Activated effector memory CD4-positive, alpha-beta T cell treated with Interleukin-2 at 50 U/mL for 16 hours (primary cell): Measurements from ENCODE around the gene OPTC.
A peak's percentile ranks its signal among the peaks of the same experiment; 100 is the strongest.
"Not testable (repeated sequence)": the region's sequence is repeated elsewhere in the genome, so short reads cannot be mapped to it uniquely, and the experiment has no call there.

Experiments used
- DNase-seq: peaks from one replicate; pipeline ENCODE4 v3.0.0-alpha.2; 2020

Gene OPTC

DNA sequence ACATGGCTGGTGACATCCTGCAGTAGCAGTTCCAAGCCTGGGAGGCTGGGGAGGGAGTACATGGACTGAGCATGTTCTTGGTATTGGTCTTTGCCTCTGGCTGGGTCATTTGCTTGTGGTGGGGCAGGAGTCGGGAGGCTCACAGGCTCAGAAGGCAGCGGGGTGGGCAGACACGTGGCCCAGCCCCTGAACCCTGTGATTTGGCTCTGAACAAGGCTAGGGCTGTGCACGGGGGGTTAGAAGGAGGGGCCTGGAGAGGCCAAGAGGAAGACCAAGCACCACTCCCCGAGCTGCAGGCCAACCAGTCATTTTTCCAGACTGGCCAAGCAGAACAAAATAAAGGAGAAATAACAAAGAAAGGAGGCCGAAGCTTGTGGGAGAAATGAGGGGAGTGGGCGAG, 28.0 kb upstream of the OPTC start:
- no peak for DNase-seq

DNA sequence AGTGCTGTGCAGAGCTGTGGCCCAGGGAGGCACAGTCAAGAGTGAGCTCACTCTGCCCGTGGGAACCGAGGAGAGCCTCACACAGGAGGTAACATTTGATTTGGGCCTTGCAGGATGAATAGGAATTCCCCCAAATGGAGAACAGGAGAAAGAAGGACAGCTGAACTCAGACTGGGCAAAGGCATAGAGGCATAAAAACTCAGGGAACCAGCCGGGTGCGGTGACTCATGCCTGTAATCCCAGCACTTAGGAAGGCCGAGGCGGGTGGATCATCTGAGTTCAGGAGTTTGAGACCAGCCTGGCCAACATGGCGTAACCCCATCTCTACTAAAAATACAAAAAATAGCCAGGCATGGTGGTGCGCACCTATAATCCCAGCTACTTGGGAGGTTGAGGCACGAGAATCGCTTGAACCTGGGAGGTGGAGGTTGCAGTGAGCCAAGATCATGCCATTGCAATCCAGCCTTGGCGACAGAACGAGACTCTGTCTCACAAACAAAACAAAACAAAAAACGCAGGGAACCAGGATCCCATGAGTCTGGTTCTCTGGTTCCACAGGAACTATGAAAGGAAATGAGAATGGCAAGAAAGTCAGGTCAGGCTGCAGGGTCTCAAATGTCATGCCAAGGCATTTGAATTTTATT, 26.9 kb upstream of the OPTC start:
- DNase-seq = not testable (repeated sequence)

GRCh38 chr1:203467550-203467921, 26.4 kb upstream of the OPTC start:
- DNase-seq = no peak

GRCh38 chr1:203468326-203468725, 25.6 kb upstream of the OPTC start:
- DNase-seq = no peak

GRCh38 chr1:203470240-203470639, 23.7 kb upstream of the OPTC start:
- no peak for DNase-seq

- no peak for DNase-seq
These were observed 22.1 kb upstream of the OPTC start for GRCh38 chr1:203471841-203472240.

DNA sequence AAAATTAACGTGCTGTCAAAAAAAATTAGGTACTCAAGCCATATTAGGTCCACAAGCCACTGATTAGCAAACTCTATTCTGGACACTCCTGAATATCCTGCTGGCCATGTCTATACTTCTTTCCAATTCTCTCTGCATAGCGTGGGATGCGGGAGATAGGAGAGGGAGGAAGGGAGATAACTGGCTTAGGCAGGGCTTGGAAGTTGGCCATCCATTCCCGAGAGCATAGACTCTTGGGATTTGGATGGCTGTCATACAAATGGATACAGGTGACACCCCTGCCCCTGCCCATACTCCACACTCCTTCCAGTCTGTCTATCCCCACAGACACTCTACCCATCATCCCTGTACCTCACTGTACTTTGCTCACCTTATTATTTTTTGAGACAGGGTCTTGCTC, 20.7 kb upstream of the OPTC start:
- DNase-seq = no peak

DNA sequence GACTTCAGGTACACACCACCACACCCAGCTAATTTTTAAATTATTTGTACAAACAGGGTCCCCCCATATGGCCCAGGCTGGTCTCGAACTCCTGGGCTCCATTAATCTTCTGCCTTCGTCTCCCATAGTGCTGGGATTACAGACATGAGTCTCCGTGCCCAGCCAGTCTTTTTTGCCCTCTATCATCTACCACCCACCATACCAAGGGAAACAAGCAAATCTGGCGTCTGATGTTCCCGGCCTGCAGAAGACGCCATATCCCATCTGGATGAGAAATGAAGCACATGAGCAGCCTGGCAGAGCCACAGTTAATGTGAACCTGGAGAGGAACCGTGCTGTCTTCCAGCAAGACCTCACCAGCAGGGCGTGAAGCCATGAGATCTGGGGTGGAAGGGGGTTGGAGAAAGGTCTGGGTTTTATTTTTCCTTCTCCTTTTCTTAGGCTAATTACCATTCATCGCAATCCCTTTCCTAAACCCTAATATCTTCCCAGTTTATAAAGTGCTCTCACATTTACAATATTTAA, 20.1 kb upstream of the OPTC start:
- DNase-seq = no peak

GRCh38 chr1:203475012-203475981, 18.7 kb upstream of the OPTC start, which contains the start of gene PRELP:
Gene PRELP (plus strand): TSS chr1:203475806. CDS start chr1:203483185, 7,379 bp downstream.
- DNase-seq = no peak

DNA sequence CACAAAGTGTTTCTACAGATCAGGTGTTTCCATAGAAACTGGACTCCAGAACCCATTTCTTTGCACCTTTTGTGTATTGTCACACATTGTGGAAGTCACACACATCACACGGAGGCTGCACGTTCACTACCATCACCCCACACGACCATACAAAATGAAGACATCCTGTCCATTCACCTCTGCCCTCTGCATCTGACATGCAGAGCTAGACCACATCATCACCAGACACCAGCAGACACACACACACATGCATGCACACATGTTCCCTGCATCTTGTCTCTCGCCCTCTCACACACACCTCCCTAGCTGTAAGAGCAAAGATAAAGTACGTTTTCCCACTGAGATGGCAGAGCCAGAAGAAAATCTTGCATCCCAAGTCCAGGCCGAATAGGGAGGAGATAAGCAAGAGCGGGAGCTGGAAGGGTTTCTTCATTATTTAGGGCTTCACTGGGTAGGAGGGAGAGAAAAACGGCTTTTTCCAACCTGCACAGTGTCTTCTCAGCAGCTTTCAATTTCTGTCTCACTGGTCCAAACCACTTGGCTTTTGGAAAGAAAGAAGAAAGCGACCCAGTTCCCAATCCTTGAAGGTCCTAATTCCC, 17.6 kb upstream of the OPTC start:
- DNase-seq = no peak

- DNase-seq = no peak
These were observed 16.2 kb upstream of the OPTC start for GRCh38 chr1:203477748-203478147.

DNA sequence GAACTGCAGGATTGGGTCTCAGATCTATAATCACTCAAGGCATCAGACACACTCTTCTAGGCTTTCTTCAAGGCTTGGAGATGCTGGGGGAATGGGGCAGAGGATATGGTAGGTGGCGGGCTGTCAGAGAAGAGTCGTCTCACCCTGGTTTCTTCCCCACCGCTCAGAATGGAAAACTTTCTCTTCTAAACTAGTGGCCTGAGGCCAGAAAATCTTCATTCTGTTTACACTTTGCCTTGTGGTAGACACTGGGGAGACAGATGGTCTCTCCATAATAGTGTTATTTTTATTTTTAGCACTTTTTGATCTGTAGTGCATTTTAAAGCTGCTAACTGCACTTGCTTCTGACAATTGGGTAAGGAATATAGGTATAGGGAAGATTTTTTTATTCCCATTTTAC, 15.7 kb upstream of the OPTC start:
- no peak for DNase-seq

GRCh38 chr1:203478986-203479385, 15.0 kb upstream of the OPTC start:
- DNase-seq = no peak

- no peak for DNase-seq
These were observed 14.3 kb upstream of the OPTC start for GRCh38 chr1:203479646-203480045.

DNA sequence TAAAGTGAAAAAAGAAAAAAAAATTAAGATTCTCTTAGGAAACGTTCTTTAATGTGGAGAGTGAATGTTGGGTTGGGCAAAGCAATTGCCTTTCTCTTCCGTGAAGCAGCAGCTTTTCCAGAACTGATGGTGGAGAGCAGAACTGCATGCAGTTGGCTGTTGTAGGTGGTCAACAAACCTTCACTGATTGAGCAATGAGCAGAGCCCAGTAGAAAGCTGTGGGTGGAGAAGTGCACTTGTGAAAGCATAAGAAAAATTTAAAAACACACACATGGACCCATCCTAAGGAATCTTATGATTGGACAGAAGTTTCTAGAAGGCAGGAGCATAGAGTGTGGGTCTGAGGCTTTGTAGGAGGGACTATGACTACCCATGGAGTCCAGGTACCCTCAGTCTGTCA, 13.9 kb upstream of the OPTC start:
- no peak for DNase-seq

DNA sequence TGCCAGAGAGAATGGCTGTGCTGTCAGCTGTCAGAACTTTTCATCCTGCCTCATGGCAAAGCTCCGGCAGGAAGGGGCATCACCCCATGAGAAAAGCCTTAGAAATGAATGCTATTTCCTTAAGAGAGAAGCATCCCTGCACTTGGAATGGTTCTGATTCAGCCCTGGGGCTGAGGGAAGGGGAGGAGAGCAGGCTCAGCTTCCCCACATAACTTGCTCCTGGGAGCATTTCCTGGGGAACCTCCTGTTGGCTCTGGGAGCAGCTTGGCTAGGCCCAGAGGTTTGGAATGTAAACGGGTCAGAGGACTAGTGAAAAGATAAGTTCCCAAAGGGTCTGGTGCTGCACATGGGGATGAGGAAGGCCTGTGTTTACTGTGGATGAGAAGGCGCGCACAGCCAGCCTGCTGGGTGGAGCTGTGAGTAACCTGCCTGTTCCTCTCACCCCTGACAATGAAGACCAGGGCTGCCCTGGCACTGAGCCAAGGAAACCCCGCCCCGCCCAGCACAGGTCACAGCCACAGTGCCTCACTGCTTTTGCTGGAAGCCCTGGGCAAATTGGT, 13.3 kb upstream of the OPTC start:
- peak; percentile 16 for DNase-seq

GRCh38 chr1:203481196-203481595, 12.8 kb upstream of the OPTC start:
- DNase-seq = no peak

GRCh38 chr1:203486618-203487370, 7.2 kb upstream of the OPTC start:
- DNase-seq = no peak

- DNase-seq = no peak
These were observed 5.4 kb upstream of the OPTC start for GRCh38 chr1:203488539-203488938.

- no peak for DNase-seq
These were observed 3.3 kb upstream of the OPTC start for GRCh38 chr1:203490607-203491006.

DNA sequence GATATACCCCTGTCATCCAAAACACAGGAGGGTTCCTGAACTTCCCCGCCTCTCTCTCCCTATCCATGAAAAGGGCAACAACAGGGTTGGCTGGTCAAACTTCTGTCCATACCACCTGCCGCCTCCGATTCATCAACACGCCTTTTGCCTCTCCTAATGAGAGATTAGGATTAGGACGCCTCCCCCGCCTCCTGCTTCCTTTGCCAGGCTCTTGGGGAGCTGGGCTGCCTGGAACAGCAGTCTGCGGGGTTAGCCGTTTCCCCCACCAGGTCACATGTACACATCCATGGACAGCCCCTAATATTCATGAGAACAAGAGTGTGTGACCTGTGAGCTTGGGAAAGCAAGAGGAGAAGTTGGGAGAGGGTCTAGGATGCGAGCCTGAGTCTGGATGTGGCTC, 2.3 kb upstream of the OPTC start:
- no peak for DNase-seq

DNA sequence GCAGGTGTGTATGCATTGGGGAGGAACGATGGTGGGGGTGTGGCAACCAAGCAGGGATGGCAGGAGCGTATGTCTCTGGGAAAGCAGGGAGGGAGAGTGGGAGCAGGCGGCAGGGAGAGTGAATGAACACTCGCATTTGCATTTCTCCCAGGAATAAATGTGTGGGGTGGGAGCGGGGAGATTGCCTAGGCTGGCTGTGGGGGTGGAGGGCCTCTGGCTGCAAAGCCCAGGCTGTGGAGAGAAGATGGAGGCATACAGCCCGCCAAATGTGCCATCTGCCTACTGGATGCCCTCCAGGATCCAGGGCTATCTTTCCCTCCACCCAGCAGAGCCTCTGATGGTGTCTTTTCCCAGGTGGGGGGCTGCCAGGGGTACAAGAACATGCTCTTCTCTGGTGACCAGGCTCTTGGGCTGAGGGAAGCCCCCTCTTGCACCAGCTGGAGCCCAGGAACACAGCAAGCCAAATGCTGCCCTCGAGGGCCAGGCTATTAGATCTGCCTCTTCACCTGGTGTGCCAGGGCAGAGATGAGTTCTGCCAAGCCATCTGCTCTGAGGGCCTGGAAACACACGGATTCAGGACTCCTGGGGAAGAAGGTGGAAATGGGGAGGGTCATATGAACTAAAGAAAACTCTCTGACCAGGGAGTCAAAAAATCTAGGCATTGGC, 1.7 kb upstream of the OPTC start:
- DNase-seq = no peak
